Central memory CD4-positive, alpha-beta T cell (primary cell): ENCODE measurements around the gene CHURC1.
A peak's percentile ranks its signal among the peaks of the same experiment; 100 is the strongest.

Experiments
- DNase-seq: peaks from one replicate; pipeline ENCODE4 v3.0.0; 2022
- total RNA-seq, 3 experiments: gene quantifications; one replicate each; lab custom pipeline; 2026; lab: John Stamatoyannopoulos, UW

The CHURC1 gene
- total RNA-seq, result 46.9 to 155 (median 60.5) reads per million in 3 experiments

GRCh38 chr14:64914237-64915028 is at the start of gene CHURC1:
Gene CHURC1 (plus strand): TSS chr14:64914455. CDS start chr14:64914496, 41 bp downstream.
- peak; percentile 98 for DNase-seq

- no peak for DNase-seq
These were observed 49.1 kb upstream of the CHURC1 start for GRCh38 chr14:64865109-64865508.

- no peak for DNase-seq
These were observed 48.3 kb upstream of the CHURC1 start for GRCh38 chr14:64865992-64866391.

- no peak for DNase-seq
These were observed 47.1 kb upstream of the CHURC1 start for GRCh38 chr14:64867182-64867581.

- DNase-seq, result no peak
These were observed 45.9 kb upstream of the CHURC1 start for GRCh38 chr14:64868379-64868778.

GRCh38 chr14:64868841-64869240 is 45.4 kb upstream of the CHURC1 start:
- DNase-seq, result no peak

- no peak for DNase-seq
These were observed 44.1 kb upstream of the CHURC1 start for GRCh38 chr14:64870160-64870559.

- DNase-seq, result no peak
These were observed 42.9 kb upstream of the CHURC1 start for GRCh38 chr14:64871344-64871743.

- no peak for DNase-seq
These were observed 40.6 kb upstream of the CHURC1 start for GRCh38 chr14:64873506-64874219.

- no peak for DNase-seq
These were observed 38.9 kb upstream of the CHURC1 start for GRCh38 chr14:64875350-64875749.

GRCh38 chr14:64877846-64878245 is 36.4 kb upstream of the CHURC1 start:
- DNase-seq, result no peak

GRCh38 chr14:64878837-64879634 is 35.2 kb upstream of the CHURC1 start:
- DNase-seq, result no peak

- DNase-seq, result peak; percentile 24
These were observed 34.5 kb upstream of the CHURC1 start, which contains the start of gene SPTB for GRCh38 chr14:64879635-64880220. Gene SPTB (minus strand): TSS chr14:64879907. CDS start chr14:64823094, 56,813 bp downstream.

GRCh38 chr14:64880221-64881121 is 33.8 kb upstream of the CHURC1 start:
- DNase-seq, result peak; percentile 39

- DNase-seq, result no peak
These were observed 28.7 kb upstream of the CHURC1 start for GRCh38 chr14:64885559-64885958.

- DNase-seq, result no peak
These were observed 24.9 kb upstream of the CHURC1 start for GRCh38 chr14:64889352-64889751.

GRCh38 chr14:64891173-64891838 is 22.9 kb upstream of the CHURC1 start:
- DNase-seq, result no peak

- DNase-seq, result peak; percentile 52
These were observed 22.3 kb upstream of the CHURC1 start for GRCh38 chr14:64891839-64892375.

- no peak for DNase-seq
These were observed 14.3 kb upstream of the CHURC1 start for GRCh38 chr14:64899958-64900357.

GRCh38 chr14:64906022-64906421 is 8.2 kb upstream of the CHURC1 start:
- DNase-seq, result no peak
